CD8-positive, alpha-beta memory T cell (primary cell): ENCODE data around the gene NAA16. TPM values are rescaled to one million over a fixed set of nuclear protein-coding genes. Genes with fewer than 3 reads are reported as not detected.
A peak's percentile ranks its signal among the peaks of the same experiment; 100 is the strongest.

Source experiments
- CTCF ChIA-PET: fragments of 350-600 bp; sonication (Branson Sonifier 250); formaldehyde crosslinking; loops from one replicate; lab custom pipeline; 2021; ENCODE audit warnings: antibody characterized with exemption; lab: Charles Lee
- POLR2A ChIA-PET: fragments of 350-600 bp; sonication (Branson Sonifier 250); formaldehyde crosslinking; loops from one replicate; lab custom pipeline; 2021; ENCODE audit warnings: antibody characterized with exemption; lab: Charles Lee
- DNase-seq, 5 donors: peaks; one replicate each; pipeline versions ENCODE4 v3.0.0 to v3.0.0-alpha.2; 2020 to 2022; ENCODE audit warnings: mixed read lengths in 1 of 5
- H3K27ac ChIP-seq: one replicate; pipeline ENCODE4 v1.7.0; 2013; ENCODE audit warnings: low read depth, mild to moderate bottlenecking, low read length, moderate library complexity
- H3K27me3 ChIP-seq: 2 replicates; pipeline ENCODE4 v1.7.0; 2013; ENCODE audit warnings: low read length, mild to moderate bottlenecking; ENCODE audit not compliant: insufficient read depth, poor library complexity, severe bottlenecking
- H3K36me3 ChIP-seq: 2 replicates; pipeline ENCODE4 v1.7.0; 2013; ENCODE audit warnings: mild to moderate bottlenecking, low read length, moderate library complexity; ENCODE audit not compliant: insufficient read depth
- H3K4me1 ChIP-seq: 2 replicates; pipeline ENCODE4 v1.7.0; 2013; ENCODE audit warnings: mild to moderate bottlenecking, low read length, moderate library complexity; ENCODE audit not compliant: insufficient read depth
- H3K4me3 ChIP-seq: 2 replicates; pipeline ENCODE4 v1.7.0; 2013; ENCODE audit warnings: mild to moderate bottlenecking, low read length
- H3K9me3 ChIP-seq: 2 replicates; pipeline ENCODE4 v1.7.0; 2013; ENCODE audit warnings: mild to moderate bottlenecking, low read length
- H3K27ac Mint-ChIP-seq, 8 donors: one replicate each; pipeline ENCODE4 v1.8.0; 2020 to 2021; ENCODE audit warnings: mixed read lengths in 8 of 8, mild to moderate bottlenecking in 6 of 8, inconsistent platforms in 3 of 8, moderate library complexity in 3 of 8
- H3K27me3 Mint-ChIP-seq, 2 donors: one replicate each; pipeline ENCODE4 v1.8.0; 2020 to 2021; ENCODE audit warnings: mixed read lengths in 2 of 2, mild to moderate bottlenecking in 1 of 2, moderate library complexity in 1 of 2
- H3K36me3 Mint-ChIP-seq, 3 donors: one replicate each; pipeline ENCODE4 v1.8.0; 2020 to 2021; ENCODE audit warnings: mixed read lengths in 3 of 3, inconsistent platforms in 1 of 3, mild to moderate bottlenecking in 1 of 3
- H3K4me1 Mint-ChIP-seq, 3 donors: one replicate each; pipeline ENCODE4 v1.8.0; 2020 to 2021; ENCODE audit warnings: mixed read lengths in 3 of 3, inconsistent platforms in 1 of 3, mild to moderate bottlenecking in 1 of 3
- H3K4me3 Mint-ChIP-seq, 7 donors: one replicate each; pipeline ENCODE4 v1.8.0; 2020 to 2021; ENCODE audit warnings: mixed read lengths in 7 of 7, mild to moderate bottlenecking in 6 of 7, moderate library complexity in 4 of 7, inconsistent platforms in 2 of 7
- H3K9me3 Mint-ChIP-seq, 5 donors: one replicate each; pipeline ENCODE4 v1.8.0; 2020 to 2022; ENCODE audit warnings: mixed read lengths in 5 of 5, mild to moderate bottlenecking in 3 of 5, moderate library complexity in 2 of 5, inconsistent platforms in 1 of 5
- polyA plus RNA-seq: library from polyadenylated mRNA; unstranded; fragments of 300-500 nt; fragmentation: Illumina TruSeq; gene quantifications from one replicate; pipeline ENCODE4 v1.2.3, GENCODE V29; 2021
- total RNA-seq, 2 experiments: library from RNA; stranded (reverse); gene quantifications; one replicate each; pipeline ENCODE4 v1.2.3, GENCODE V29; 2021

The NAA16 gene
- total and polyA plus RNA-seq, 3 experiments from 2014 or later: 17.0 to 24.0 (median 23.3) TPM

- Histone ChIP-seq H3K9me3 (no peaks in the 10 kb centered on the region), H3K4me1 (no peaks in the 10 kb centered on the region), H3K4me3 (no peak overlapping the region), H3K36me3 (peaks cover 37% of the 10 kb centered on the region), H3K27ac (no peak overlapping the region), H3K27me3 (no peaks in the 10 kb centered on the region)
- Mint-ChIP-seq H3K4me3 (no peak overlapping the region), H3K9me3 (no peaks in the 10 kb centered on the region), H3K4me1 (peaks cover 7 to 32% (median 9%) of the 10 kb centered on the region in 3 donors), H3K27ac (no peak overlapping the region), H3K27me3 (no peaks in the 10 kb centered on the region), H3K36me3 (peaks cover 28 to 87% (median 48%) of the 10 kb centered on the region in 3 donors)
- ChIA-PET POLR2A (no interaction called here), CTCF (interaction anchor here (1.5 kb wide), 1 partner anchor 9 kb away, joined by 4 read pairs; no protein-coding TSS in a partner anchor)
- no peak for DNase-seq
Measured at GRCh38 chr13:41365631-41366030, 54.6 kb downstream of the NAA16 start.

DNA sequence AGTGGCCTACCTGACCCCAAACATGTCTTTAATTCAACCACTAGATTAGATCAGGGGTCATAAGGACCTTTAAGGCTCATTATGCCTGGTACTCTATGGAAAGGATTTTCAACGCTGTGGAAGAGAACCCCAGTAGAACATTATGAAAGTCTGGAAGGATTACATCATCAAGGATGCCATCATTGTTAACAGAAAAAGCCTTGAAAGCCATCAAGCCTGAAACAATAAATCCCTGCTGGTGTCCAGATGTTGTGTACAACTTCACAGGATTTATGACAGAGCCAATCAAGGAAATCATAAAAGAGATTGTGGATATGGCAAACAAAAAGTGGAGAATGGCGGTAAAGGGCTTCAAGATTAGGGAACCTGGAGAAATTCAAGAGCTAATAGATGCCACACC lies 59.7 kb downstream of the NAA16 start:
- H3K4me3 ChIP-seq: no peak overlapping the region
- peak overlapping the region in 5 of 8 donors; percentile 39 to 84 (median 60) for H3K27ac Mint-ChIP-seq
- DNase-seq: no peak
- H3K36me3 ChIP-seq: peaks cover 43% of the 10 kb centered on the region
- H3K4me1 Mint-ChIP-seq: peaks cover 0 to 13% (median 0%) of the 10 kb centered on the region in 3 donors
- H3K9me3 Mint-ChIP-seq: no peaks in the 10 kb centered on the region
- H3K36me3 Mint-ChIP-seq: peaks cover 16 to 82% (median 38%) of the 10 kb centered on the region in 3 donors
- POLR2A ChIA-PET: no interaction called here
- CTCF ChIA-PET: no interaction called here
- no peaks in the 10 kb centered on the region for H3K27me3 Mint-ChIP-seq
- no peak overlapping the region for H3K4me3 Mint-ChIP-seq
- no peaks in the 10 kb centered on the region for H3K9me3 ChIP-seq
- no peaks in the 10 kb centered on the region for H3K27me3 ChIP-seq
- H3K4me1 ChIP-seq: no peaks in the 10 kb centered on the region
- no peak overlapping the region for H3K27ac ChIP-seq

GRCh38 chr13:41377446-41377845 lies 66.4 kb downstream of the NAA16 start:
- Mint-ChIP-seq H3K4me1 (peaks cover 7 to 13% (median 9%) of the 10 kb centered on the region in 3 donors), H3K4me3 (no peak overlapping the region), H3K27ac (peak overlapping the region in 2 of 8 donors; percentile 42 to 75), H3K27me3 (no peaks in the 10 kb centered on the region), H3K36me3 (peaks cover 0 to 41% (median 13%) of the 10 kb centered on the region in 3 donors), H3K9me3 (no peaks in the 10 kb centered on the region)
- H3K4me1 ChIP-seq: peaks cover 5% of the 10 kb centered on the region
- POLR2A ChIA-PET: no interaction called here
- H3K27ac ChIP-seq: no peak overlapping the region
- no peaks in the 10 kb centered on the region for H3K9me3 ChIP-seq
- no peaks in the 10 kb centered on the region for H3K27me3 ChIP-seq
- no peak for DNase-seq
- H3K36me3 ChIP-seq: peaks cover 25% of the 10 kb centered on the region
- CTCF ChIA-PET: no interaction called here
- H3K4me3 ChIP-seq: no peak overlapping the region

DNA sequence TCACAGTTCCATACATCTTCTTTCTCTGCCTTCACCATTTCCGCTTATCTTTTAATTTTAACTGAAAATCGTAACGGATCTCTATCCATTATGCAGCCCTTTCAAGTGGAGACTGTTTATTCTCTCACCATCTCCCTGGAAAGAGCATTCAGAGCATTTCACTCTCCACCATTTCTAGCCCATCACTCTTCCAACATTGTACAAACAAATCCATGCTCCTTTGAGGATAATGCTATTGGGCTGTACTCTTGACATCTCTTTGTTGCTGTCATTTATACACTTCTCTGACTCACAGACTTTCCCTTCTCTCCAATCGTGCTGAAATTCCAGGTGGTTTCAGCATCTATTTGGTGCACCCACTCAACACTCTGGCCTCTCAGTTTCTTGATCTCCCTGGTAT lies 71.4 kb downstream of the NAA16 start:
- no peak overlapping the region for H3K4me3 Mint-ChIP-seq
- no peaks in the 10 kb centered on the region for H3K9me3 Mint-ChIP-seq
- peaks cover 0 to 2% (median 2%) of the 10 kb centered on the region in 3 donors for H3K36me3 Mint-ChIP-seq
- Histone ChIP-seq H3K9me3 (no peaks in the 10 kb centered on the region), H3K27ac (no peak overlapping the region), H3K4me1 (peaks cover 5% of the 10 kb centered on the region), H3K36me3 (no peaks in the 10 kb centered on the region), H3K27me3 (no peaks in the 10 kb centered on the region), H3K4me3 (no peak overlapping the region)
- H3K27me3 Mint-ChIP-seq: peaks cover 0 to 4% of the 10 kb centered on the region in 2 donors
- DNase-seq: no peak
- CTCF ChIA-PET: no interaction called here
- H3K4me1 Mint-ChIP-seq: peaks cover 7 to 13% (median 9%) of the 10 kb centered on the region in 3 donors
- peak overlapping the region in 1 of 8 donors; percentile 8 for H3K27ac Mint-ChIP-seq
- POLR2A ChIA-PET: no interaction called here

GRCh38 chr13:41383386-41383785 lies 72.3 kb downstream of the NAA16 start:
- H3K36me3 Mint-ChIP-seq: peaks cover 0 to 2% (median 0%) of the 10 kb centered on the region in 3 donors
- H3K9me3 Mint-ChIP-seq: no peaks in the 10 kb centered on the region
- ChIA-PET CTCF (no interaction called here), POLR2A (no interaction called here)
- H3K4me1 Mint-ChIP-seq: peaks cover 7 to 13% (median 9%) of the 10 kb centered on the region in 3 donors
- peak overlapping the region in 1 of 8 donors; percentile 53 for H3K27ac Mint-ChIP-seq
- no peak overlapping the region for H3K4me3 Mint-ChIP-seq
- Histone ChIP-seq H3K36me3 (no peaks in the 10 kb centered on the region), H3K9me3 (no peaks in the 10 kb centered on the region), H3K4me3 (no peak overlapping the region), H3K4me1 (peaks cover 5% of the 10 kb centered on the region), H3K27me3 (no peaks in the 10 kb centered on the region), H3K27ac (no peak overlapping the region)
- no peak for DNase-seq
- H3K27me3 Mint-ChIP-seq: peaks cover 3 to 4% of the 10 kb centered on the region in 2 donors

DNA sequence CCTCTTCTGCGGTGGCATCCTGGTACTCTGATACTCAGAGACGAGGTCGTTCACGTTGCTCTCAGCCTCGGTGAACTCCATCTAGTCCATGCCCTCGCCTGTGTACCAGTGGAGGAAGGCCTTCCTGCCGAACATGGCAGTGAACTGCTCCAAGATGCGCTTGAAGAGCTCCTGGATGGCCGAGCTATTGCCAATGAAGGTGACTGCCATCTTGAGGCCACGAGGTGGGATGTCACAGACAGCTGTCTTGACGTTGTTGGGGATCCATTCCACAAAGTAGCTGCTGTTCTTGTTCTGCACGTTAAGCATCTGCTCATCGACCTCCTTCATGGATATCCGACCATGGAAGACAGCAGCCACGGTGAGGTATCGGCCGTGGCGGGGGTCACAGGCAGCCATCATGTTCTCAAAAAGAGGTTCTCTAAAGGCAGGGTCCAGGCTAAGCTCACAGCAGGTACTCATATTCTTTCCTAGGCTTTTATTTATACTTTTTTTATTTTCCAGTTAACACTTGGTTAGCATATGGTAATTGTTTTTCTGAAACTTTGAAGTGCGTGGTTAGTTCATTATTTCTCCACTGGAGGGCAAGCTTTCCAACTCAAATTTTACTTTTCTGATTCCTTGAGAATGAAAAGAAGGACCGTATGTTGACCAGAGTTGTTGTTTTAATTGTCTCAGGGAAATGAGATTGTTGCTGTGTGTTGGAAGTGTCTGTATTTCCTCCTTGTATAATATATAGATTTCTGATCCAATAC lies 73.9 kb downstream of the NAA16 start:
- Mint-ChIP-seq H3K27ac (peak overlapping the region in 1 of 8 donors; percentile 81), H3K9me3 (no peaks in the 10 kb centered on the region), H3K36me3 (peaks cover 0 to 2% (median 0%) of the 10 kb centered on the region in 3 donors), H3K27me3 (peaks cover 3 to 6% of the 10 kb centered on the region in 2 donors), H3K4me3 (no peak overlapping the region), H3K4me1 (peaks cover 9 to 17% (median 14%) of the 10 kb centered on the region in 3 donors)
- H3K36me3 ChIP-seq: no peaks in the 10 kb centered on the region
- H3K27me3 ChIP-seq: no peaks in the 10 kb centered on the region
- no peak overlapping the region for H3K4me3 ChIP-seq
- ChIA-PET CTCF (interaction anchor here (0.6 to 1.2 kb wide), 4 partner anchors 10 to 268 kb away, joined by 3 to 4 read pairs (median 3); no protein-coding TSS in a partner anchor), POLR2A (no interaction called here)
- no peak for DNase-seq
- peaks cover 5% of the 10 kb centered on the region for H3K4me1 ChIP-seq
- H3K9me3 ChIP-seq: no peaks in the 10 kb centered on the region
- no peak overlapping the region for H3K27ac ChIP-seq

- no peaks in the 10 kb centered on the region for H3K27me3 ChIP-seq
- Mint-ChIP-seq H3K4me3 (no peak overlapping the region), H3K27me3 (peaks cover 3 to 6% of the 10 kb centered on the region in 2 donors), H3K9me3 (no peaks in the 10 kb centered on the region), H3K4me1 (peaks cover 0 to 7% (median 5%) of the 10 kb centered on the region in 3 donors), H3K36me3 (peaks cover 0 to 2% (median 0%) of the 10 kb centered on the region in 3 donors), H3K27ac (no peak overlapping the region)
- H3K9me3 ChIP-seq: no peaks in the 10 kb centered on the region
- H3K4me3 ChIP-seq: no peak overlapping the region
- no peak for DNase-seq
- H3K4me1 ChIP-seq: no peaks in the 10 kb centered on the region
- H3K27ac ChIP-seq: no peak overlapping the region
- ChIA-PET CTCF (interaction anchor here (1.3 kb wide), 1 partner anchor 29 kb away, joined by 3 read pairs; no protein-coding TSS in a partner anchor), POLR2A (interaction anchor here (0.5 kb wide), 1 partner anchor 331 kb away, joined by 3 read pairs; no protein-coding TSS in a partner anchor)
- H3K36me3 ChIP-seq: no peaks in the 10 kb centered on the region
Measured at GRCh38 chr13:41386211-41386610, 75.1 kb downstream of the NAA16 start.

GRCh38 chr13:41387576-41387975 lies 76.5 kb downstream of the NAA16 start:
- no peak overlapping the region for H3K27ac ChIP-seq
- H3K4me3 Mint-ChIP-seq: no peak overlapping the region
- no peaks in the 10 kb centered on the region for H3K36me3 ChIP-seq
- H3K27me3 ChIP-seq: no peaks in the 10 kb centered on the region
- H3K9me3 ChIP-seq: no peaks in the 10 kb centered on the region
- H3K36me3 Mint-ChIP-seq: peaks cover 0 to 2% (median 0%) of the 10 kb centered on the region in 3 donors
- DNase-seq: no peak
- POLR2A ChIA-PET: no interaction called here
- H3K4me3 ChIP-seq: no peak overlapping the region
- peaks cover 0 to 11% (median 7%) of the 10 kb centered on the region in 3 donors for H3K4me1 Mint-ChIP-seq
- H3K27me3 Mint-ChIP-seq: peaks cover 3 to 6% of the 10 kb centered on the region in 2 donors
- CTCF ChIA-PET: interaction anchor here (1.3 kb wide), 1 partner anchor 30 kb away, joined by 3 read pairs; no protein-coding TSS in a partner anchor
- H3K9me3 Mint-ChIP-seq: no peaks in the 10 kb centered on the region
- no peaks in the 10 kb centered on the region for H3K4me1 ChIP-seq
- peak overlapping the region in 1 of 8 donors; percentile 1 for H3K27ac Mint-ChIP-seq
